ENCODE measurements around the gene PGA5. TPM values are rescaled to one million over a fixed set of nuclear protein-coding genes. Genes with fewer than 3 reads are reported as not detected.

Gene PGA5
- total and polyA plus RNA-seq, 4 experiments from 2014 or later = not detected

GRCh38 chr11:61259363-61259762, 18.4 kb downstream of the PGA5 start:
- CTCF ChIA-PET (ENCODE audit: partially characterized antibody) = no interaction called here
- intact Hi-C loops (cut with micrococcal nuclease) = loop anchor here (10.0 kb wide), 1 partner anchor 125 kb away; no protein-coding TSS in a partner anchor

GRCh38 chr11:61264371-61264770, 23.4 kb downstream of the PGA5 start:
- no peak for DNase-seq
- POLR2A ChIA-PET (ENCODE audit: partially characterized antibody) = no interaction called here
- Histone ChIP-seq H3K9me3 (ENCODE audit: control insufficient read depth in 1 of 2, low read length in 2 of 2) (no peaks in the 10 kb centered on the region), H3K4me3 (ENCODE audit: low read length in 2 of 2) (no peak overlapping the region), H3K27me3 (ENCODE audit: insufficient read depth, low read length) (no peaks in the 10 kb centered on the region), H3K27ac (ENCODE audit: low read depth, low read length) (no peak overlapping the region), H3K36me3 (ENCODE audit: insufficient read depth, low read length) (no peaks in the 10 kb centered on the region), H3K4me1 (ENCODE audit: insufficient read depth, low read length) (no peaks in the 10 kb centered on the region)
- Mint-ChIP-seq H3K27me3 (peaks cover 0 to 3% of the 10 kb centered on the region in 2 donors), H3K4me3 (no peak overlapping the region), H3K4me1 (no peaks in the 10 kb centered on the region), H3K36me3 (no peaks in the 10 kb centered on the region), H3K27ac (no peak overlapping the region), H3K9me3 (no peaks in the 10 kb centered on the region)
- CTCF ChIA-PET (ENCODE audit: partially characterized antibody) = no interaction called here
- intact Hi-C loops (cut with micrococcal nuclease) = no loop called here

More at GRCh38 chr11:61259363-61259762, 18.4 kb downstream of the PGA5 start:
- Mint-ChIP-seq H3K27ac (no peak overlapping the region), H3K4me3 (no peak overlapping the region), H3K36me3 (no peaks in the 10 kb centered on the region), H3K9me3 (no peaks in the 10 kb centered on the region), H3K4me1 (no peaks in the 10 kb centered on the region), H3K27me3 (peaks cover 2 to 4% of the 10 kb centered on the region in 2 donors)
- Histone ChIP-seq H3K36me3 (ENCODE audit: insufficient read depth, low read length) (no peaks in the 10 kb centered on the region), H3K9me3 (ENCODE audit: control insufficient read depth in 1 of 2, low read length in 2 of 2) (no peaks in the 10 kb centered on the region), H3K27me3 (ENCODE audit: insufficient read depth, low read length) (no peaks in the 10 kb centered on the region), H3K4me1 (ENCODE audit: insufficient read depth, low read length) (no peaks in the 10 kb centered on the region), H3K4me3 (ENCODE audit: low read length in 2 of 2) (no peak overlapping the region), H3K27ac (ENCODE audit: low read depth, low read length) (no peak overlapping the region)
- POLR2A ChIA-PET (ENCODE audit: partially characterized antibody) = no interaction called here
- no peak for DNase-seq

- Mint-ChIP-seq H3K36me3 (no peaks in the 10 kb centered on the region), H3K27ac (no peak overlapping the region), H3K9me3 (no peaks in the 10 kb centered on the region), H3K4me1 (no peaks in the 10 kb centered on the region), H3K27me3 (peaks cover 0 to 3% of the 10 kb centered on the region in 2 donors), H3K4me3 (no peak overlapping the region)
- Histone ChIP-seq H3K4me3 (ENCODE audit: low read length in 2 of 2) (no peak overlapping the region), H3K4me1 (ENCODE audit: insufficient read depth, low read length) (no peaks in the 10 kb centered on the region), H3K27ac (ENCODE audit: low read depth, low read length) (no peak overlapping the region), H3K36me3 (ENCODE audit: insufficient read depth, low read length) (no peaks in the 10 kb centered on the region), H3K9me3 (ENCODE audit: control insufficient read depth in 1 of 2, low read length in 2 of 2) (no peaks in the 10 kb centered on the region), H3K27me3 (ENCODE audit: insufficient read depth, low read length) (no peaks in the 10 kb centered on the region)
- ChIA-PET CTCF (ENCODE audit: partially characterized antibody) (no interaction called here), POLR2A (ENCODE audit: partially characterized antibody) (no interaction called here)
- intact Hi-C loops (cut with micrococcal nuclease) = no loop called here
- DNase-seq = no peak
Observed at GRCh38 chr11:61264795-61265194, 23.8 kb downstream of the PGA5 start.

- Mint-ChIP-seq H3K4me3 (no peak overlapping the region), H3K4me1 (no peaks in the 10 kb centered on the region), H3K27me3 (peaks cover 0 to 3% of the 10 kb centered on the region in 2 donors), H3K36me3 (no peaks in the 10 kb centered on the region), H3K27ac (no peak overlapping the region), H3K9me3 (no peaks in the 10 kb centered on the region)
- Histone ChIP-seq H3K9me3 (ENCODE audit: control insufficient read depth in 1 of 2, low read length in 2 of 2) (no peaks in the 10 kb centered on the region), H3K27ac (ENCODE audit: low read depth, low read length) (no peak overlapping the region), H3K27me3 (ENCODE audit: insufficient read depth, low read length) (no peaks in the 10 kb centered on the region), H3K4me1 (ENCODE audit: insufficient read depth, low read length) (no peaks in the 10 kb centered on the region), H3K36me3 (ENCODE audit: insufficient read depth, low read length) (no peaks in the 10 kb centered on the region), H3K4me3 (ENCODE audit: low read length in 2 of 2) (no peak overlapping the region)
- intact Hi-C loops (cut with micrococcal nuclease) = no loop called here
- DNase-seq = no peak
- ChIA-PET CTCF (ENCODE audit: partially characterized antibody) (no interaction called here), POLR2A (ENCODE audit: partially characterized antibody) (no interaction called here)
Observed at GRCh38 chr11:61265357-61265756, 24.4 kb downstream of the PGA5 start.

GRCh38 chr11:61266602-61267001, 25.6 kb downstream of the PGA5 start:
- H3K4me3 ChIP-seq (ENCODE audit: low read length in 2 of 2) = no peak overlapping the region
- intact Hi-C loops (cut with micrococcal nuclease) = no loop called here
- ChIA-PET CTCF (ENCODE audit: partially characterized antibody) (interaction anchor here (0.7 to 0.9 kb wide), 2 partner anchors 7 to 13 kb away, joined by 3 read pairs; no protein-coding TSS in a partner anchor), POLR2A (ENCODE audit: partially characterized antibody) (no interaction called here)
- Mint-ChIP-seq H3K27ac (no peak overlapping the region), H3K9me3 (no peaks in the 10 kb centered on the region), H3K4me3 (no peak overlapping the region), H3K36me3 (no peaks in the 10 kb centered on the region), H3K4me1 (no peaks in the 10 kb centered on the region), H3K27me3 (peaks cover 0 to 3% of the 10 kb centered on the region in 2 donors)
- H3K27ac ChIP-seq (ENCODE audit: low read depth, low read length) = no peak overlapping the region
- H3K4me1 ChIP-seq (ENCODE audit: insufficient read depth, low read length) = no peaks in the 10 kb centered on the region
- no peaks in the 10 kb centered on the region for H3K9me3 ChIP-seq (ENCODE audit: control insufficient read depth in 1 of 2, low read length in 2 of 2)
- H3K27me3 ChIP-seq (ENCODE audit: insufficient read depth, low read length) = no peaks in the 10 kb centered on the region
- no peaks in the 10 kb centered on the region for H3K36me3 ChIP-seq (ENCODE audit: insufficient read depth, low read length)
- DNase-seq = no peak

GRCh38 chr11:61267437-61267841, 26.5 kb downstream of the PGA5 start:
- DNase-seq = no peak
- Mint-ChIP-seq H3K27me3 (peaks cover 0 to 3% of the 10 kb centered on the region in 2 donors), H3K4me3 (no peak overlapping the region), H3K4me1 (no peaks in the 10 kb centered on the region), H3K36me3 (no peaks in the 10 kb centered on the region), H3K9me3 (no peaks in the 10 kb centered on the region), H3K27ac (no peak overlapping the region)
- ChIA-PET POLR2A (ENCODE audit: partially characterized antibody) (no interaction called here), CTCF (ENCODE audit: partially characterized antibody) (no interaction called here)
- Histone ChIP-seq H3K27me3 (ENCODE audit: insufficient read depth, low read length) (no peaks in the 10 kb centered on the region), H3K4me1 (ENCODE audit: insufficient read depth, low read length) (no peaks in the 10 kb centered on the region), H3K27ac (ENCODE audit: low read depth, low read length) (no peak overlapping the region), H3K36me3 (ENCODE audit: insufficient read depth, low read length) (no peaks in the 10 kb centered on the region), H3K9me3 (ENCODE audit: control insufficient read depth in 1 of 2, low read length in 2 of 2) (no peaks in the 10 kb centered on the region), H3K4me3 (ENCODE audit: low read length in 2 of 2) (no peak overlapping the region)
- intact Hi-C loops (cut with micrococcal nuclease) = no loop called here

GRCh38 chr11:61268588-61269250, 27.7 kb downstream of the PGA5 start:
- Histone ChIP-seq H3K27me3 (ENCODE audit: insufficient read depth, low read length) (no peaks in the 10 kb centered on the region), H3K4me1 (ENCODE audit: insufficient read depth, low read length) (no peaks in the 10 kb centered on the region), H3K4me3 (ENCODE audit: low read length in 2 of 2) (no peak overlapping the region), H3K9me3 (ENCODE audit: control insufficient read depth in 1 of 2, low read length in 2 of 2) (no peaks in the 10 kb centered on the region), H3K36me3 (ENCODE audit: insufficient read depth, low read length) (no peaks in the 10 kb centered on the region), H3K27ac (ENCODE audit: low read depth, low read length) (no peak overlapping the region)
- Mint-ChIP-seq H3K27me3 (peaks cover 0 to 3% of the 10 kb centered on the region in 2 donors), H3K4me3 (no peak overlapping the region), H3K27ac (no peak overlapping the region), H3K9me3 (no peaks in the 10 kb centered on the region), H3K4me1 (no peaks in the 10 kb centered on the region), H3K36me3 (no peaks in the 10 kb centered on the region)
- no peak for DNase-seq
- intact Hi-C loops (cut with micrococcal nuclease) = no loop called here
- ChIA-PET POLR2A (ENCODE audit: partially characterized antibody) (no interaction called here), CTCF (ENCODE audit: partially characterized antibody) (no interaction called here)
